NCI-H69 (cell line): ENCODE data around the gene ADGRL2.

Experiments used
- DNase-seq: peaks from one replicate; lab custom pipeline; 2025; lab: John Stamatoyannopoulos, UW

ADGRL2 gene

GRCh38 chr1:81907575-81907974 is 106.8 kb downstream of the ADGRL2 start:
- no peak for DNase-seq

- peak; percentile 54 for DNase-seq
Measured at GRCh38 chr1:81912383-81912782, 111.6 kb downstream of the ADGRL2 start.

GRCh38 chr1:81915937-81916336 is 115.2 kb downstream of the ADGRL2 start:
- peak; percentile 27 for DNase-seq

GRCh38 chr1:81920245-81920740 is 119.6 kb downstream of the ADGRL2 start:
- peak; percentile 22 for DNase-seq

GRCh38 chr1:81920886-81921285 is 120.2 kb downstream of the ADGRL2 start:
- DNase-seq = no peak

- DNase-seq = no peak
Measured at GRCh38 chr1:81921344-81921743, 120.6 kb downstream of the ADGRL2 start.

GRCh38 chr1:81921851-81922462 is 121.2 kb downstream of the ADGRL2 start:
- no peak for DNase-seq

GRCh38 chr1:81922955-81923354 is 122.2 kb downstream of the ADGRL2 start:
- no peak for DNase-seq

- DNase-seq = no peak
Measured at GRCh38 chr1:81929106-81929505, 128.4 kb downstream of the ADGRL2 start.

- no peak for DNase-seq
Measured at GRCh38 chr1:81936853-81937252, 136.1 kb downstream of the ADGRL2 start.

- no peak for DNase-seq
Measured at GRCh38 chr1:81937791-81938450, 137.2 kb downstream of the ADGRL2 start.

GRCh38 chr1:81948495-81948894 is 147.8 kb downstream of the ADGRL2 start:
- no peak for DNase-seq

GRCh38 chr1:81949421-81949820 is 148.7 kb downstream of the ADGRL2 start:
- DNase-seq = no peak

- no peak for DNase-seq
Measured at GRCh38 chr1:81950037-81950436, 149.3 kb downstream of the ADGRL2 start.

GRCh38 chr1:81950591-81951244 is 150.0 kb downstream of the ADGRL2 start:
- DNase-seq = no peak

GRCh38 chr1:81954534-81955020 is 153.8 kb downstream of the ADGRL2 start:
- DNase-seq = peak; percentile 69

- DNase-seq = peak; percentile 31
Measured at GRCh38 chr1:81967951-81968350, 167.2 kb downstream of the ADGRL2 start.

GRCh38 chr1:81970416-81970815 is 169.7 kb downstream of the ADGRL2 start:
- no peak for DNase-seq

GRCh38 chr1:81974222-81974841 is 173.6 kb downstream of the ADGRL2 start:
- DNase-seq = no peak

GRCh38 chr1:81974883-81975555 is 174.3 kb downstream of the ADGRL2 start:
- DNase-seq = peak; percentile 50

GRCh38 chr1:81976539-81976938 is 175.8 kb downstream of the ADGRL2 start:
- no peak for DNase-seq

GRCh38 chr1:81978945-81979344 is 178.2 kb downstream of the ADGRL2 start:
- DNase-seq = no peak
